Neural progenitor cell (in vitro differentiated cells): ENCODE results near the gene BAG5. TPM values are rescaled to one million over a fixed set of nuclear protein-coding genes. Genes with fewer than 3 reads are reported as not detected.

Experiments used
- DNase-seq: peaks from one replicate; pipeline ENCODE4 v3.0.0-alpha.2; 2016; ENCODE audit warnings: low spot score
- H2AFZ ChIP-seq: fragments of 200-600 bp; sonication (generic); replicated peaks from 2 replicates; pipeline ENCODE4 v1.6.1; 2016; ENCODE audit warnings: antibody characterized with exemption
- H3F3A ChIP-seq: fragments of 200-600 bp; sonication (generic); 2 replicates; pipeline ENCODE4 v1.6.1; 2016; ENCODE audit warnings: antibody characterized with exemption, low read depth
- H3K27ac ChIP-seq: fragments of 200-600 bp; sonication (generic); 2 replicates; pipeline ENCODE4 v1.5.1; 2016; ENCODE audit warnings: mild to moderate bottlenecking
- H3K27me3 ChIP-seq: fragments of 200-600 bp; sonication (generic); 2 replicates; pipeline ENCODE4 v1.6.1; 2016; ENCODE audit warnings: mild to moderate bottlenecking, moderate library complexity
- H3K36me3 ChIP-seq: fragments of 200-600 bp; sonication (generic); 2 replicates; pipeline ENCODE4 v1.5.1; 2016
- H3K4me1 ChIP-seq: fragments of 200-600 bp; sonication (generic); 2 replicates; pipeline ENCODE4 v1.6.1; 2016; ENCODE audit warnings: mixed run types
- H3K4me2 ChIP-seq: fragments of 200-600 bp; sonication (generic); 2 replicates; pipeline ENCODE4 v1.6.1; 2016
- H3K4me3 ChIP-seq: fragments of 200-600 bp; sonication (generic); 2 replicates; pipeline ENCODE4 v1.5.1; 2016
- H3K79me2 ChIP-seq: fragments of 200-600 bp; sonication (generic); 2 replicates; pipeline ENCODE4 v1.6.1; 2016; ENCODE audit warnings: low read depth
- H3K9ac ChIP-seq: fragments of 200-600 bp; sonication (generic); 2 replicates; pipeline ENCODE4 v1.6.1; 2016
- H3K9me3 ChIP-seq: fragments of 200-600 bp; sonication (generic); 2 replicates; pipeline ENCODE4 v1.5.1; 2016; ENCODE audit warnings: low read depth
- H4K20me1 ChIP-seq: fragments of 200-600 bp; sonication (generic); 2 replicates; pipeline ENCODE4 v1.6.1; 2016; ENCODE audit warnings: low read depth
- H3K27ac Mint-ChIP-seq: 3 replicates; pipeline ENCODE4 v1.8.0; 2021; ENCODE audit warnings: mixed read lengths
- H3K27me3 Mint-ChIP-seq: 2 replicates; pipeline ENCODE4 v1.8.0; 2022; ENCODE audit warnings: low read depth, mild to moderate bottlenecking, inconsistent platforms, moderate library complexity, mixed read lengths; ENCODE audit not compliant: insufficient read depth
- H3K36me3 Mint-ChIP-seq: 3 replicates; pipeline ENCODE4 v1.8.0; 2021; ENCODE audit warnings: mixed read lengths
- H3K4me1 Mint-ChIP-seq: 3 replicates; pipeline ENCODE4 v1.8.0; 2021; ENCODE audit warnings: mixed read lengths
- H3K4me3 Mint-ChIP-seq: 3 replicates; pipeline ENCODE4 v1.8.0; 2021; ENCODE audit warnings: mild to moderate bottlenecking, moderate library complexity, mixed read lengths
- H3K9me3 Mint-ChIP-seq: 3 replicates; pipeline ENCODE4 v1.8.0; 2020; ENCODE audit warnings: mixed read lengths
- CTCF ChIP-seq: fragments of 200-600 bp; sonication (generic); IDR thresholded peaks from 2 replicates; pipeline ENCODE4 v1.5.1; 2017; ENCODE audit warnings: antibody characterized with exemption, mild to moderate bottlenecking
- EZH2 ChIP-seq: fragments of 200-600 bp; sonication (generic); IDR thresholded peaks from 2 replicates; pipeline ENCODE4 v1.6.1; 2017; ENCODE audit warnings: antibody characterized with exemption, mild to moderate bottlenecking, moderate library complexity
- EZH2phosphoT487 ChIP-seq: fragments of 200-600 bp; sonication (generic); IDR thresholded peaks from 2 replicates; pipeline ENCODE4 v1.6.1; 2017; ENCODE audit warnings: antibody characterized with exemption
- total RNA-seq: library from RNA; depleted of rRNA; stranded (reverse); fragments of >200 nt; gene quantifications from 2 replicates; pipeline ENCODE4 v1.2.3, GENCODE V29; 2015; ENCODE audit warnings: low replicate concordance

BAG5 gene
- total RNA-seq, 1 donor from 2014 or later = 59.9 TPM

- Histone ChIP-seq H2AFZ (no peak overlapping the region), H3K36me3 (no peaks in the 10 kb centered on the region), H4K20me1 (peaks cover 28% of the 10 kb centered on the region), H3F3A (no peaks in the 10 kb centered on the region), H3K9ac (no peak overlapping the region), H3K4me1 (peaks cover 13% of the 10 kb centered on the region), H3K4me3 (no peak overlapping the region), H3K4me2 (no peak overlapping the region), H3K79me2 (peaks cover 17% of the 10 kb centered on the region), H3K9me3 (no peaks in the 10 kb centered on the region), H3K27ac (no peak overlapping the region), H3K27me3 (no peaks in the 10 kb centered on the region)
- Mint-ChIP-seq H3K4me1 (peaks cover 27% of the 10 kb centered on the region), H3K4me3 (peak overlapping the region; percentile 96), H3K27ac (no peak overlapping the region), H3K27me3 (peaks cover 4% of the 10 kb centered on the region), H3K9me3 (no peaks in the 10 kb centered on the region), H3K36me3 (no peaks in the 10 kb centered on the region)
- no peak for DNase-seq
- no peak for TF ChIP-seq EZH2phosphoT487
- TF ChIP-seq EZH2 = no peak
- TF ChIP-seq CTCF = no peak
Observed at GRCh38 chr14:103530831-103531230, 31.6 kb downstream of the BAG5 start.

- TF ChIP-seq CTCF = no peak
- TF ChIP-seq EZH2phosphoT487 = no peak
- no peak for TF ChIP-seq EZH2
- Histone ChIP-seq H3K4me2 (peak overlapping the region; percentile 93), H3K27ac (no peak overlapping the region), H4K20me1 (peaks cover 28% of the 10 kb centered on the region), H2AFZ (no peak overlapping the region), H3K9me3 (no peaks in the 10 kb centered on the region), H3F3A (no peaks in the 10 kb centered on the region), H3K9ac (no peak overlapping the region), H3K4me3 (peak overlapping the region; percentile 88), H3K27me3 (no peaks in the 10 kb centered on the region), H3K36me3 (no peaks in the 10 kb centered on the region), H3K79me2 (peaks cover 17% of the 10 kb centered on the region), H3K4me1 (peaks cover 15% of the 10 kb centered on the region)
- H3K36me3 Mint-ChIP-seq = no peaks in the 10 kb centered on the region
- H3K9me3 Mint-ChIP-seq = no peaks in the 10 kb centered on the region
- peaks cover 4% of the 10 kb centered on the region for H3K27me3 Mint-ChIP-seq
- H3K4me1 Mint-ChIP-seq = peaks cover 31% of the 10 kb centered on the region
- DNase-seq = peak; percentile 89
- H3K4me3 Mint-ChIP-seq = peak overlapping the region; percentile 96
- H3K27ac Mint-ChIP-seq = no peak overlapping the region
Observed at GRCh38 chr14:103530390-103530789, 32.1 kb downstream of the BAG5 start.

- H3K27me3 Mint-ChIP-seq = peaks cover 4% of the 10 kb centered on the region
- Histone ChIP-seq H3K9ac (peak overlapping the region; percentile 31), H3K4me1 (peaks cover 17% of the 10 kb centered on the region), H3K27me3 (peaks cover 2% of the 10 kb centered on the region), H4K20me1 (peaks cover 28% of the 10 kb centered on the region), H3K4me2 (peak overlapping the region; percentile 93), H3K36me3 (no peaks in the 10 kb centered on the region), H3K9me3 (no peaks in the 10 kb centered on the region), H3F3A (peaks cover 1% of the 10 kb centered on the region), H3K79me2 (peaks cover 17% of the 10 kb centered on the region), H3K27ac (no peak overlapping the region), H2AFZ (peak overlapping the region; percentile 60), H3K4me3 (peak overlapping the region; percentile 88)
- peak overlapping the region; percentile 96 for H3K4me3 Mint-ChIP-seq
- DNase-seq = no peak
- no peak overlapping the region for H3K27ac Mint-ChIP-seq
- TF ChIP-seq CTCF = no peak
- no peak for TF ChIP-seq EZH2
- H3K9me3 Mint-ChIP-seq = no peaks in the 10 kb centered on the region
- H3K4me1 Mint-ChIP-seq = peaks cover 38% of the 10 kb centered on the region
- no peaks in the 10 kb centered on the region for H3K36me3 Mint-ChIP-seq
Observed at GRCh38 chr14:103529383-103530365, 32.8 kb downstream of the BAG5 start.
